ENCODE measurements around the gene TMEM117.

The TMEM117 gene

DNA sequence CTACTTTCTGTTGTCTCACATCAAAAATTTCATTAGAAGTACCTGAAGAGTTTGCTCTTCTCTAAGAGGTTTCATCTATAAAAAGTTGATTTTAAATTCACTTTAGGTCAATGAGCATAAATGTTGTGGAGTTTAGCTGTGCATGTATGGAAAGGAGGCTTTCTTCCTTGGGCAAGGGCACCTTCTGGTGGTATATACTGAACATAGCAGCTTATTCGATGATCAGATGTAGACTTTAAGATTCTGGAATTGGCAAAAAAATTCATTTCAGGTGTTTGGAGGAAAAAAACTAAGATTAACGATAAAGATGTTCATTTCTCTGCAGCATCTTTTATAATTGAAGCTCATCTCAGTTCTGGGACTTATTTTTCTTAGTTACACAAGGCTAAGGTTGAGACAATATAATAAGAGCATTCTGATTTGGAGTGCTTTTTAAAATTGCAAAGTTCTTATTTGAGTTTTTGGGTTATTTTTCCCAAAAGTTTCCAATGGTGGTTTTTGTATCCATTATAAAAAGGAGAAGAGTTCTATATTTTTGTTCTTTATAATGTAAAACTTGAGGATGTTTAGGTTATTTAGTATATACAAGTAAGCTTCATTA is 46.8 kb downstream of the TMEM117 start:
- Histone ChIP-seq H3K14ac (ENCODE audit: low read length) (no peak overlapping the region), H3K4ac (ENCODE audit: low read length) (no peak overlapping the region), H4K8ac (ENCODE audit: low read depth, low read length) (no peak overlapping the region), H3K23ac (ENCODE audit: low read depth, low read length, poor library complexity) (no peak overlapping the region), H2BK5ac (ENCODE audit: low read length) (no peak overlapping the region), H3K9me3 (replicated peaks in 1 of 2; ENCODE audit: control insufficient read depth in 2 of 2, insufficient read depth in 1 of 2, low read depth in 1 of 2, low read length in 2 of 2) (no peaks in the 10 kb centered on the region), H3K79me1 (ENCODE audit: low read depth, low read length) (no peaks in the 10 kb centered on the region), H3K27me3 (ENCODE audit: control insufficient read depth in 3 of 3, insufficient read depth in 3 of 3, low read depth in 1 of 3, low read length in 3 of 3) (no peaks in the 10 kb centered on the region), H3K4me2 (ENCODE audit: insufficient read depth, low read length, poor library complexity, severe bottlenecking) (no peak overlapping the region), H2BK12ac (ENCODE audit: low read length) (no peak overlapping the region), H3K27ac (replicated peaks; ENCODE audit: low read length) (no peak overlapping the region), H2BK120ac (ENCODE audit: low read depth, low read length) (no peak overlapping the region), H3K9ac (ENCODE audit: low read depth, low read length, poor library complexity) (no peak overlapping the region), H3K18ac (ENCODE audit: low read length) (no peak overlapping the region), H2AFZ (ENCODE audit: low read length) (no peak overlapping the region), H3K4me1 (ENCODE audit: control insufficient read depth in 2 of 2, insufficient read depth in 1 of 2, low read depth in 1 of 2, low read length in 2 of 2) (peaks cover 6 to 8% of the 10 kb centered on the region in 2 donors), H3K4me3 (ENCODE audit: low read length in 2 of 2) (no peak overlapping the region), H4K91ac (ENCODE audit: low read depth, low read length, poor library complexity) (no peak overlapping the region), H3K36me3 (replicated peaks in 1 of 2; ENCODE audit: control insufficient read depth in 2 of 2, insufficient read depth in 2 of 2, low read length in 2 of 2) (no peaks in the 10 kb centered on the region), H2BK15ac (ENCODE audit: low read length) (no peak overlapping the region), H2AK5ac (ENCODE audit: low read depth, low read length) (no peak overlapping the region)
- WGBS, 2 donors (ENCODE audit: extremely low coverage in 2 of 2, insufficient read length in 2 of 2, insufficient replicate concordance in 1 of 2): no CpG with 5 or more reads among the region's 2 CpGs
- DNase-seq (ENCODE audit: low spot score): peak; percentile 17

DNA sequence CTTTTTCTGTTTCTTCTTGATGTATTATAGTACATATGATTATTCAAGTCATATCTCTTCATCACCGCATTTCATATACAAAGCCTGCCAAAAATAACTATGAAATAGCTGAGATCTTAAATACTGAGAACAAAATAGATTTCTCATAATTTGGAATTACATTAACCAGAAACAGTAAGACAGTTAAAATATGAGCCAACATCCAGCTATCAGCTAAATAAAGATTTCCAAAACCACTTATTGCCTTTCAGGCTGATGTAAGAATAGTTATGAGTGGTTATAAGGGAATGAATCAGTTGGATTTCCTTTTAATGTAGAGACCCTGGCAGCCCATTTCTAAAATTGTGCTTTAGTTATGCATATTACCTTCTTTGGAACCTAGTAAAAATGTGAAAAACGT is 47.4 kb downstream of the TMEM117 start:
- H2BK15ac ChIP-seq (ENCODE audit: low read length): no peak overlapping the region
- no peaks in the 10 kb centered on the region for H3K27me3 ChIP-seq (ENCODE audit: control insufficient read depth in 3 of 3, insufficient read depth in 3 of 3, low read depth in 1 of 3, low read length in 3 of 3)
- no peak overlapping the region for H2BK120ac ChIP-seq (ENCODE audit: low read depth, low read length)
- no peak overlapping the region for H2AFZ ChIP-seq (ENCODE audit: low read length)
- DNase-seq (ENCODE audit: low spot score): no peak
- no peak overlapping the region for H3K4ac ChIP-seq (ENCODE audit: low read length)
- H3K27ac ChIP-seq (replicated peaks; ENCODE audit: low read length): no peak overlapping the region
- H2AK5ac ChIP-seq (ENCODE audit: low read depth, low read length): no peak overlapping the region
- H2BK5ac ChIP-seq (ENCODE audit: low read length): no peak overlapping the region
- no peak overlapping the region for H3K18ac ChIP-seq (ENCODE audit: low read length)
- H3K14ac ChIP-seq (ENCODE audit: low read length): no peak overlapping the region
- no peak overlapping the region for H2BK12ac ChIP-seq (ENCODE audit: low read length)
- H3K4me2 ChIP-seq (ENCODE audit: insufficient read depth, low read length, poor library complexity, severe bottlenecking): no peak overlapping the region
- H3K9ac ChIP-seq (ENCODE audit: low read depth, low read length, poor library complexity): no peak overlapping the region
- H3K9me3 ChIP-seq (replicated peaks in 1 of 2; ENCODE audit: control insufficient read depth in 2 of 2, insufficient read depth in 1 of 2, low read depth in 1 of 2, low read length in 2 of 2): no peaks in the 10 kb centered on the region
- no CpG with 5 or more reads among the region's 2 CpGs for WGBS, 2 donors (ENCODE audit: extremely low coverage in 2 of 2, insufficient read length in 2 of 2, insufficient replicate concordance in 1 of 2)
- no peaks in the 10 kb centered on the region for H3K36me3 ChIP-seq (replicated peaks in 1 of 2; ENCODE audit: control insufficient read depth in 2 of 2, insufficient read depth in 2 of 2, low read length in 2 of 2)
- H3K4me1 ChIP-seq (ENCODE audit: control insufficient read depth in 2 of 2, insufficient read depth in 1 of 2, low read depth in 1 of 2, low read length in 2 of 2): peaks cover 6 to 8% of the 10 kb centered on the region in 2 donors
- no peak overlapping the region for H3K23ac ChIP-seq (ENCODE audit: low read depth, low read length, poor library complexity)
- H4K8ac ChIP-seq (ENCODE audit: low read depth, low read length): no peak overlapping the region
- no peak overlapping the region for H4K91ac ChIP-seq (ENCODE audit: low read depth, low read length, poor library complexity)
- H3K4me3 ChIP-seq (ENCODE audit: low read length in 2 of 2): no peak overlapping the region
- no peaks in the 10 kb centered on the region for H3K79me1 ChIP-seq (ENCODE audit: low read depth, low read length)

DNA sequence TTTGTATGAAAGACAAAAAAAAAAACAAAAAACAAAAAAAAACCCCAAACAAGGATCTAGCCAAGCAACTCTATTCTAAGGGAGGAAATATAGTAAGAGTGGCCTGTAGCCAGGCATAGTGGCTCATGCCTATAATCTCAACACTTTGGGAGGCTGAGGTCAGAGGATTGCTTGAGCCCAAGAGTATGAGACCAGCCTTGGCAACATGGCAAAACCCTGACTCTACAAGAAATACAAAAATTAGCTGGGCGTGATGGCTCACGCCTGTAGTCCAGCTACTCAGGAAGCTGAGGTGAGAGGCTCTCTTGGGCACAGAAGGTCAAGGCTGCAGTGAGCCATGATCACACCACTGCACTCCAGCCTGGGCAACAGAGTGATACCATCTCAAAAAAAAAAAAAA is 47.9 kb downstream of the TMEM117 start:
- H2AFZ ChIP-seq (ENCODE audit: low read length): no peak overlapping the region
- no peak overlapping the region for H3K23ac ChIP-seq (ENCODE audit: low read depth, low read length, poor library complexity)
- no peaks in the 10 kb centered on the region for H3K9me3 ChIP-seq (replicated peaks in 1 of 2; ENCODE audit: control insufficient read depth in 2 of 2, insufficient read depth in 1 of 2, low read depth in 1 of 2, low read length in 2 of 2)
- H2BK5ac ChIP-seq (ENCODE audit: low read length): no peak overlapping the region
- no peaks in the 10 kb centered on the region for H3K79me1 ChIP-seq (ENCODE audit: low read depth, low read length)
- no peaks in the 10 kb centered on the region for H3K27me3 ChIP-seq (ENCODE audit: control insufficient read depth in 3 of 3, insufficient read depth in 3 of 3, low read depth in 1 of 3, low read length in 3 of 3)
- no peak overlapping the region for H3K4me2 ChIP-seq (ENCODE audit: insufficient read depth, low read length, poor library complexity, severe bottlenecking)
- H3K18ac ChIP-seq (ENCODE audit: low read length): no peak overlapping the region
- H3K27ac ChIP-seq (replicated peaks; ENCODE audit: low read length): no peak overlapping the region
- no peak overlapping the region for H4K8ac ChIP-seq (ENCODE audit: low read depth, low read length)
- no peak overlapping the region for H3K14ac ChIP-seq (ENCODE audit: low read length)
- no peak overlapping the region for H4K91ac ChIP-seq (ENCODE audit: low read depth, low read length, poor library complexity)
- H2BK15ac ChIP-seq (ENCODE audit: low read length): no peak overlapping the region
- WGBS, 2 donors (ENCODE audit: extremely low coverage in 2 of 2, insufficient read length in 2 of 2, insufficient replicate concordance in 1 of 2): no CpG with 5 or more reads among the region's 2 CpGs
- H3K9ac ChIP-seq (ENCODE audit: low read depth, low read length, poor library complexity): no peak overlapping the region
- H2AK5ac ChIP-seq (ENCODE audit: low read depth, low read length): no peak overlapping the region
- H2BK12ac ChIP-seq (ENCODE audit: low read length): no peak overlapping the region
- no peak overlapping the region for H3K4me3 ChIP-seq (ENCODE audit: low read length in 2 of 2)
- no peak overlapping the region for H3K4ac ChIP-seq (ENCODE audit: low read length)
- no peaks in the 10 kb centered on the region for H3K36me3 ChIP-seq (replicated peaks in 1 of 2; ENCODE audit: control insufficient read depth in 2 of 2, insufficient read depth in 2 of 2, low read length in 2 of 2)
- DNase-seq (ENCODE audit: low spot score): no peak
- no peak overlapping the region for H2BK120ac ChIP-seq (ENCODE audit: low read depth, low read length)
- H3K4me1 ChIP-seq (ENCODE audit: control insufficient read depth in 2 of 2, insufficient read depth in 1 of 2, low read depth in 1 of 2, low read length in 2 of 2): peaks cover 6 to 8% of the 10 kb centered on the region in 2 donors

DNA sequence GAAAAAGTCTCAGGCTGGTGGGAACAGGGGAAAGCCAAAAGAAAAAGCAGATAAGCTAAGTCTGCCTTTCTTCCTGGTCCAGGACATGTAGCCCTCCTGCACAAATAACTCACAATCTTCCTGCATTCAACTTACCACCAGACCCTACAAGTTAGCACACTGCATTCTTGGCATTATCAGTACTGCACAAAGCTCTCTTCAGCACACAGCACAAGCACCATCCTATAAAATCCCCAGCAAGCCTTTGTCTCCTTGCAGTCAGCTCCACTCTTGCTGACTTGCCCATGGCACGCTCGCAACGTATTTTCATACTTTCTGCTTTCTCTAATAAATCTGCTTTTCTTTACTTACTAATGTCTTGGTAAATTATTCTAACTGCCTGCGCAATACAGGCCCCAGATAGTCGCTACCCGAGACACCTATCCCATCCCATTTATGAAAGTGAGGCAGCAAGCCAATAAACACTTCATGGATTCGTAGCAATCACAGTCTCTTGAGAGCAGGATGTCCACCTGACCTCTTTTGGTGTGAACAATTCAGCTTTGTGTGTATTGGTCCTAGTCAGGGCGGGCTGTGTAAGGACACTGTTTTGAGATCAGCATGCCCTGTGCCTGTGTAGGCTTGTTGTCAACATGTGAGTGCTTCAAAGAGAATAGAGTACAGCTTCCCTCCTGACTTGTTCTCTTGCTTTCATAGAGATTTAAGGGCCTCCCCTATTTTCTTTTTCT is 49.0 kb downstream of the TMEM117 start:
- no peak overlapping the region for H3K14ac ChIP-seq (ENCODE audit: low read length)
- no peak overlapping the region for H3K9ac ChIP-seq (ENCODE audit: low read depth, low read length, poor library complexity)
- no peaks in the 10 kb centered on the region for H3K36me3 ChIP-seq (replicated peaks in 1 of 2; ENCODE audit: control insufficient read depth in 2 of 2, insufficient read depth in 2 of 2, low read length in 2 of 2)
- no peak overlapping the region for H3K23ac ChIP-seq (ENCODE audit: low read depth, low read length, poor library complexity)
- WGBS, 2 donors (ENCODE audit: extremely low coverage in 2 of 2, insufficient read length in 2 of 2, insufficient replicate concordance in 1 of 2): no CpG with 5 or more reads among the region's 8 CpGs
- no peaks in the 10 kb centered on the region for H3K27me3 ChIP-seq (ENCODE audit: control insufficient read depth in 3 of 3, insufficient read depth in 3 of 3, low read depth in 1 of 3, low read length in 3 of 3)
- peak overlapping the region; percentile 56 for H3K27ac ChIP-seq (replicated peaks; ENCODE audit: low read length)
- H2AK5ac ChIP-seq (ENCODE audit: low read depth, low read length): no peak overlapping the region
- no peak overlapping the region for H3K4me2 ChIP-seq (ENCODE audit: insufficient read depth, low read length, poor library complexity, severe bottlenecking)
- no peak overlapping the region for H3K18ac ChIP-seq (ENCODE audit: low read length)
- no peak overlapping the region for H4K91ac ChIP-seq (ENCODE audit: low read depth, low read length, poor library complexity)
- H3K4me1 ChIP-seq (ENCODE audit: control insufficient read depth in 2 of 2, insufficient read depth in 1 of 2, low read depth in 1 of 2, low read length in 2 of 2): peaks cover 6 to 8% of the 10 kb centered on the region in 2 donors
- peak overlapping the region; percentile 78 for H2AFZ ChIP-seq (ENCODE audit: low read length)
- H2BK12ac ChIP-seq (ENCODE audit: low read length): no peak overlapping the region
- no peaks in the 10 kb centered on the region for H3K9me3 ChIP-seq (replicated peaks in 1 of 2; ENCODE audit: control insufficient read depth in 2 of 2, insufficient read depth in 1 of 2, low read depth in 1 of 2, low read length in 2 of 2)
- H4K8ac ChIP-seq (ENCODE audit: low read depth, low read length): no peak overlapping the region
- DNase-seq (ENCODE audit: low spot score): peak; percentile 1
- no peak overlapping the region for H2BK15ac ChIP-seq (ENCODE audit: low read length)
- no peak overlapping the region for H3K4ac ChIP-seq (ENCODE audit: low read length)
- H2BK120ac ChIP-seq (ENCODE audit: low read depth, low read length): no peak overlapping the region
- no peak overlapping the region for H3K4me3 ChIP-seq (ENCODE audit: low read length in 2 of 2)
- no peaks in the 10 kb centered on the region for H3K79me1 ChIP-seq (ENCODE audit: low read depth, low read length)
- H2BK5ac ChIP-seq (ENCODE audit: low read length): no peak overlapping the region
